HFF-Myc (cell line): Measurements from ENCODE around the gene SUSD3.
A peak's percentile ranks its signal among the peaks of the same experiment; 100 is the strongest.

Source experiments
- DNase-seq: peaks from one replicate; pipeline ENCODE4 v3.0.0-alpha.2; 2011; ENCODE audit warnings: low read depth; ENCODE audit errors: extremely low read depth
- H3K4me3 ChIP-seq: replicated peaks from 2 replicates; pipeline ENCODE4 v1.5.1; 2011; ENCODE audit warnings: low read depth, mild to moderate bottlenecking, control low read depth, low read length
- TF ChIP-seq, protein P1 (sequence below): IDR thresholded peaks from 2 replicates; pipeline ENCODE4 v1.5.1; 2012; ENCODE audit warnings: mild to moderate bottlenecking, low read depth, low read length, control low read depth; ENCODE audit errors: missing control alignments

SUSD3 gene

DNA sequence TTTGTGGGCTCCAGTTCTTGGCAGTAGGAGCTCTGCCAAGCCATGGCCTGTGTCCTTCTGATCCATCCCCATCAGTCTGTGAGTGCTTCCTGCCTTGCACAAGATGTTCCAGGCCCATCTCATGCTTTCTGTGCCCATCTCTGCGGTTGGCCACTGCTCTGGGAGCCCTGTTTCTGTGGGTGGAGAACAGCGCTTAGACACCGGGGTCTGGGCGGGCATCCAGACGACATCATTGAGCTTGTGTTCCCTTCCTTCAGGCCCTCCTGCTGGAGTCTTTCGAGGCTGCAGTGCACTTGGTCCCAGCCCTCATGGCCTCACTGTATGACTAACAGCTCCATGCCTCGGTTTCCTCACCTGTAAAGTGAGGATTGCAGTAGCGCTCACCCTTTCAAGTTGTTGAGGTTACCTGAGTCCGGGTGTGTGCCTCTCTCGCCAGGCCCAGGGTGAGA lies 22.6 kb downstream of the SUSD3 start:
- H3K4me3 ChIP-seq = no peak overlapping the region
- TF ChIP-seq, protein P1, sequence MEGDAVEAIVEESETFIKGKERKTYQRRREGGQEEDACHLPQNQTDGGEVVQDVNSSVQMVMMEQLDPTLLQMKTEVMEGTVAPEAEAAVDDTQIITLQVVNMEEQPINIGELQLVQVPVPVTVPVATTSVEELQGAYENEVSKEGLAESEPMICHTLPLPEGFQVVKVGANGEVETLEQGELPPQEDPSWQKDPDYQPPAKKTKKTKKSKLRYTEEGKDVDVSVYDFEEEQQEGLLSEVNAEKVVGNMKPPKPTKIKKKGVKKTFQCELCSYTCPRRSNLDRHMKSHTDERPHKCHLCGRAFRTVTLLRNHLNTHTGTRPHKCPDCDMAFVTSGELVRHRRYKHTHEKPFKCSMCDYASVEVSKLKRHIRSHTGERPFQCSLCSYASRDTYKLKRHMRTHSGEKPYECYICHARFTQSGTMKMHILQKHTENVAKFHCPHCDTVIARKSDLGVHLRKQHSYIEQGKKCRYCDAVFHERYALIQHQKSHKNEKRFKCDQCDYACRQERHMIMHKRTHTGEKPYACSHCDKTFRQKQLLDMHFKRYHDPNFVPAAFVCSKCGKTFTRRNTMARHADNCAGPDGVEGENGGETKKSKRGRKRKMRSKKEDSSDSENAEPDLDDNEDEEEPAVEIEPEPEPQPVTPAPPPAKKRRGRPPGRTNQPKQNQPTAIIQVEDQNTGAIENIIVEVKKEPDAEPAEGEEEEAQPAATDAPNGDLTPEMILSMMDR = no peak
- DNase-seq = no peak

DNA sequence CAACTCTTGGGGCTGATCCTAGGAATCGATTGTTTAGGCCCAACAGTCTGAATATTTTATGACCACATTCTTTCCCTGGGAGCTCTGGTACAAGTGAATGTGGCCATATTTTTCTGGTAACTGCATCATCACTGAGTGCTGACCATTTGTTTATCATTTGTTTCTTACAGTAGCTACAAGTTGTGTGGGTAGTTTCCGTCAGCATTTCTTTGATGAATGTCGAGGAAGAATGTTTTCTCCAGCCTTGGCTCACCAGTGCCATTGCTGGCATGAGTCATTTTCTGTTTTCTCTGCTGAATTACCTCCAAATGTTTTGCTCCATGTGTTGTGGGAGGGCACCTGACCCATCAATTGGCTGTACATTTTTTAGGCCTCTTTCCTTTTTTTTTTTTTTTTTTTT lies 23.4 kb downstream of the SUSD3 start:
- TF ChIP-seq, protein P1 = no peak
- DNase-seq = peak; percentile 74
- H3K4me3 ChIP-seq = no peak overlapping the region

DNA sequence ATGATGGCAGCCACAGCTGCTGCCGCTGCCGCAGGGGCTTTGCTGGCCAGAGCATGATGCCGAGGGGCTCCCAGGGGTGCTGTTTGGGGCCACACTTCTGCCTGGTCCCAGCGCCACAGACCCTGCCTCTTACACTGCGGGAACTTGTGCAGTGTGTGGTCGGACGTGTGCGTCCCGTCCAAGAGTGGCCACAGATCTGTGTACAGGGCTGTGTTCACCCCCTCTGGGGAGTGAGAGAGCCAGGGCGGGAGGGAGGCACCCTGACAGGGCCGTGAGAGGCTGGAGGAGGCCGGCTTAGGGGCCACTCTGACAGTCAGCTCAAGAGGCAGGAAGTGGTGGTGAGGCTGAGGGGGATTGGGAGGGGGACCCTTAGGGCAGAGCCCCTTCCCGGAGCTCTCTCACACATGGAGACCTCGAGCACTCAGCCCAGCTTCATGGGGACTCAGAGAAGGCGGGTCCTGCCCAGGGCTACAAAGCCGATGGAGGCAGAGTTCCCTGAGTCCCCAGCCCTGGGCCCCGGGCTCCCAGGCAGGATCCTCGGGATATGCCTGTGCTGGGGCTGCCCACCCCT lies 24.4 kb downstream of the SUSD3 start:
- TF ChIP-seq, protein P1 = no peak
- no peak overlapping the region for H3K4me3 ChIP-seq
- DNase-seq = no peak

DNA sequence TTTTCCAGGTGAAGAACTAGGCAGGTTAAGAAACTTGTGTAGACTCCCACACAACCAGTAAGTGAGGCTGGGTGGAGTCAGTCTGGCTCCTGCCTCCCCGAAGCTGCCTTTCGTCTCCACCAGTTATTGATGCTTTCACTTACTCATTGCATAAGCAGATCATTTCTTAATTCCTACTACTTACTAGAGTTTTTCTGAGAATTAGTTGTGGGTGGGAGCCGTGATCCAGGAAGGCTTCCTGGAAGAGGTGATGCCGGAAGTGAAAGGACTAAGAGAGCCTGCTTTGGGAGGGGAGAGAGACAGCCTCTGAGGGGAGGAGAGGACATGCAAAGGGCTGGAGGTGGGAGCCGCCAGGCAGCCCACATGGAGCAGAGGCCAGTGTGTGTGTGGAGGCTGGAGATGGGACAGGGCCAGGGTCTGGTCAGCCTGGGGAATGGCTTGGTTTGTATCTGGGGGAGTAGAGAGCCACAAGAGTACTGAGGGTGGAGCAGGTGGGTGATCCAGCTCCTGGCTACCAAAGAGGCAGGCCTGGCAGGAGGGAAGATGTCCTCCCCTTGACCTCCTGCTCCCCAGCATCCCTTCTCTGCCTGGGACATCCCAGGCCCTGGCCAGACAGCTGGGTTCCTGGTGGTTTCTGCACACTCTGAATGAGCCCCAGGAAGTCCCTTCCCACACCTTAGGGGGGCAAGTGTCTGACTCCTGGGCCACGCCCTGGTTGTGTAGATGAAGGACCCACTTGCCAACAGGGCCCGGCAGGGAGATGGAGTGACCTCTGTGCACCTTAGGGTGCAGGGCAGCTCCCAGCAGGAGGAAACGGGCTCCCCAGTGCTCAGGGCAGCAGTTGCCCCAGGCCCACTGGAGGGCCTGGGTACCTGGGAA lies 25.3 kb downstream of the SUSD3 start:
- no peak overlapping the region for H3K4me3 ChIP-seq
- TF ChIP-seq, protein P1 = no peak
- no peak for DNase-seq

DNA sequence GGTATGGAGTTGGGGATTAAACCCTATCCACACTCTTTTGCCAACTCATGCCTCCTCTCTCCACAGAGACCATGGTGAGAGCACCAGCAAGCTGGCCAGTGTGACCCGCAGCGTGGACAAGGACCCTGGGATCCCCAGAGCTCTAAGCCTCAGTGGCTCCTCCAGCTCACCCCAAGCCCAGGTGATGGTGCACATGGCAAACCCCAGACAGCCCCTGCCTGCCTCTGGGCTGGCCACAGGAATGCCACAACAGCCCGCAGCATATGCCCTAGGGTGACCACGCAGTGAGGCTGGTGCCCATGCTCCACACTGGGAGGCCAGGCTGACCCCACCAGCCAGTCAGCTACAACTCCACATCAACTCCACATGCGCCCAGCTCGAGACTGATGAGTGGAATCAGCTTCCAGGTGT lies 26.0 kb downstream of the SUSD3 start:
- H3K4me3 ChIP-seq = no peak overlapping the region
- no peak for DNase-seq
- TF ChIP-seq, protein P1 = no peak

DNA sequence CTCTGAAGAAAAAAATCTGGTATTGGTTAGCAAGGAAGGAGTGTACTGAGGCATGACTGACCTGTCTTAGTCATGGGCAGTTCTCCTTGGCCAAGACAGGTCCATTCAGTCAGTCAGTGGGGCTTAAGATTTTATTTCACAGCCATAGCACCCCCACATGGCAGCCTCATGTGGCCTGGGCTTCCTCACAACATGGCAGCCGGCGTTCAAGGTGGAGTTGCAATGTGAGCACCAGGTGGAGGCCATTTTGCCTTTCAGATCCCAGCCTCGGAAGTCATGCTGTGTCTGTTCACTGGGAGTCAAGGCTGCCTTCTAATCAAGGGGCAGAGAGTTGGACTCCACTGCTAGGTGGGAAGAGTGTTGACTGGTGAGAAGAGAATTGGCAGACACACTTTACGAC lies 27.2 kb downstream of the SUSD3 start:
- no peak for DNase-seq
- TF ChIP-seq, protein P1 = no peak

More for the DNA sequence above, 27.2 kb downstream of the SUSD3 start:
- no peak overlapping the region for H3K4me3 ChIP-seq
